SK-N-SH treated with all-trans-retinoic acid at 6 μM for 48 hours (cell line): ENCODE measurements around the gene ANP32B.
A peak's percentile ranks its signal among the peaks of the same experiment; 100 is the strongest.
"Not testable (repeated sequence)": the region's sequence is repeated elsewhere in the genome, so short reads cannot be mapped to it uniquely, and the experiment has no call there.

ENCODE experiments used
- ATAC-seq: fragments of 200-7000 bp; cut with Tn5 transposase; 3 replicates; pipeline ENCODE4 v1.9.1; 2020; ENCODE audit warnings: mild to moderate bottlenecking, moderate library complexity
- ARNTL ChIP-seq: fragments of 450-650 bp; formaldehyde crosslinking; IDR thresholded peaks from 2 replicates; pipeline ENCODE4 v1.5.0; 2020; ENCODE audit warnings: low read depth, mild to moderate bottlenecking, moderate library complexity, borderline replicate concordance
- BACH2 ChIP-seq: fragments of 250-450 bp; sonication (Bioruptor Pico); IDR thresholded peaks from 2 replicates; pipeline ENCODE4 v1.9.0; 2021; ENCODE audit warnings: mild to moderate bottlenecking, borderline replicate concordance
- CSDC2 ChIP-seq: fragments of 250-450 bp; sonication (Bioruptor Pico); IDR thresholded peaks from 2 replicates; pipeline ENCODE4 v1.5.0; 2020; ENCODE audit warnings: mild to moderate bottlenecking, moderate library complexity
- ESRRG ChIP-seq: fragments of 250-450 bp; sonication (Bioruptor Pico); IDR thresholded peaks from 2 replicates; pipeline ENCODE4 v1.6.1; 2021; ENCODE audit warnings: mild to moderate bottlenecking
- OSR1 ChIP-seq: fragments of 250-450 bp; sonication (Bioruptor Pico); IDR thresholded peaks from 2 replicates; pipeline ENCODE4 v1.8.0; 2022; ENCODE audit warnings: moderate library complexity, mild to moderate bottlenecking, inconsistent platforms
- PATZ1 ChIP-seq: fragments of 250-450 bp; sonication (Bioruptor Pico); IDR thresholded peaks from 2 replicates; pipeline ENCODE4 v1.8.0; 2020; ENCODE audit warnings: mild to moderate bottlenecking, moderate library complexity, borderline replicate concordance
- PPARA ChIP-seq: fragments of 250-450 bp; sonication (Bioruptor Pico); IDR thresholded peaks from 2 replicates; pipeline ENCODE4 v1.5.0; 2020; ENCODE audit warnings: mild to moderate bottlenecking, borderline replicate concordance
- RARB ChIP-seq: fragments of 250-450 bp; sonication (Bioruptor Pico); IDR thresholded peaks from 2 replicates; pipeline ENCODE4 v1.8.0; 2021; ENCODE audit warnings: mild to moderate bottlenecking, moderate library complexity
- TCF4 ChIP-seq: fragments of 250-450 bp; sonication (Bioruptor Pico); IDR thresholded peaks from 2 replicates; pipeline ENCODE4 v1.8.0; 2021; ENCODE audit warnings: mild to moderate bottlenecking, moderate library complexity, borderline replicate concordance
- TOX ChIP-seq: fragments of 250-450 bp; sonication (Bioruptor Pico); IDR thresholded peaks from 2 replicates; pipeline ENCODE4 v1.8.0; 2021; ENCODE audit warnings: mild to moderate bottlenecking, moderate library complexity, borderline replicate concordance
- ZC3H10 ChIP-seq: fragments of 250-450 bp; sonication (Bioruptor Pico); IDR thresholded peaks from 2 replicates; pipeline ENCODE4 v1.5.1; 2021; ENCODE audit warnings: mild to moderate bottlenecking, moderate library complexity
- ZFP3 ChIP-seq: fragments of 250-450 bp; sonication (Bioruptor Pico); IDR thresholded peaks from 2 replicates; pipeline ENCODE4 v1.5.0; 2020; ENCODE audit warnings: mild to moderate bottlenecking, moderate library complexity
- ZFP30 ChIP-seq: fragments of 450-650 bp; formaldehyde crosslinking; IDR thresholded peaks from 2 replicates; pipeline ENCODE4 v1.5.0; 2022; ENCODE audit warnings: mild to moderate bottlenecking, moderate library complexity
- ZNF565 ChIP-seq: fragments of 450-650 bp; formaldehyde crosslinking; conservative IDR thresholded peaks from 2 replicates; pipeline ENCODE4 v1.5.0; 2020; ENCODE audit warnings: low read depth, mild to moderate bottlenecking, moderate library complexity
- ZNF70 ChIP-seq: fragments of 450-650 bp; formaldehyde crosslinking; IDR thresholded peaks from 2 replicates; pipeline ENCODE4 v1.5.0; 2020; ENCODE audit warnings: mild to moderate bottlenecking, moderate library complexity
- ZNF8 ChIP-seq: fragments of 450-650 bp; formaldehyde crosslinking; IDR thresholded peaks from 2 replicates; pipeline ENCODE4 v1.5.0; 2020; ENCODE audit warnings: mild to moderate bottlenecking, moderate library complexity
- TF ChIP-seq, protein P1 (sequence below): fragments of 250-450 bp; sonication (Bioruptor Pico); IDR thresholded peaks from 2 replicates; pipeline ENCODE4 v1.5.1; 2020; ENCODE audit warnings: low read depth, mild to moderate bottlenecking, moderate library complexity
- TF ChIP-seq, protein P2 (sequence below): fragments of 250-450 bp; sonication (Bioruptor Pico); IDR thresholded peaks from 2 replicates; pipeline ENCODE4 v1.8.0; 2021; ENCODE audit warnings: low read depth, mild to moderate bottlenecking, moderate library complexity, borderline replicate concordance
- TF ChIP-seq, protein P3 (sequence below): fragments of 250-450 bp; sonication (Bioruptor Pico); IDR thresholded peaks from 2 replicates; pipeline ENCODE4 v1.5.1; 2021; ENCODE audit warnings: mild to moderate bottlenecking, moderate library complexity

Gene ANP32B

DNA sequence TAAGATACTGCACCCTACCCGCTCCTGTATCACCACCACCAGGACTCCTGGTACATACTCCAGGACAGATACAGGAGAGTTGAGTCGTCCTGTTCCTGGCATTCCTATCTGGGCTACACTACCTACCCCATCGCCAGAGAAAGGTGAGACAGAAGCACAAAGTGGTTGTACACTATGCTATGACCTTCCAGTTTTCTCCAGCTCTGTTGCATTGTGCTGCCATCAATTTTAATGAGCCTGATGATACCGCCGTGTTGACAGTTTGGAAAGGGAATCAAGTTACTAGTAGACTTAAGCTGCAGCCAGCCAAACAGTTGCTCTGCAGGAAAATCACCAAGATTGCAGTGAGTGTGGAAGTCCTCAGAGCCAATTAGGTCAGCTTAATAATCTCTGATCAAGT lies 35.2 kb downstream of the ANP32B start:
- ATAC-seq: no peak
- TF ChIP-seq PPARA (CRISPR knock-in tag): no peak
- TF ChIP-seq TCF4 (CRISPR knock-in tag): no peak
- no peak for TF ChIP-seq CSDC2
- no peak for TF ChIP-seq ZNF565 (CRISPR knock-in tag)
- TF ChIP-seq ZFP3 (CRISPR knock-in tag): no peak
- TF ChIP-seq ESRRG (CRISPR knock-in tag): no peak
- no peak for TF ChIP-seq BACH2 (CRISPR knock-in tag)
- no peak for TF ChIP-seq PATZ1 (CRISPR knock-in tag)
- TF ChIP-seq RARB (CRISPR knock-in tag): no peak
- TF ChIP-seq ZFP30 (CRISPR knock-in tag): no peak
- TF ChIP-seq, all 23 proteins: peak for 0

- TF ChIP-seq PPARA (CRISPR knock-in tag) (no peak), ZNF8 (CRISPR knock-in tag) (no peak), ZNF70 (CRISPR knock-in tag) (no peak)
- TF ChIP-seq, protein P1, sequence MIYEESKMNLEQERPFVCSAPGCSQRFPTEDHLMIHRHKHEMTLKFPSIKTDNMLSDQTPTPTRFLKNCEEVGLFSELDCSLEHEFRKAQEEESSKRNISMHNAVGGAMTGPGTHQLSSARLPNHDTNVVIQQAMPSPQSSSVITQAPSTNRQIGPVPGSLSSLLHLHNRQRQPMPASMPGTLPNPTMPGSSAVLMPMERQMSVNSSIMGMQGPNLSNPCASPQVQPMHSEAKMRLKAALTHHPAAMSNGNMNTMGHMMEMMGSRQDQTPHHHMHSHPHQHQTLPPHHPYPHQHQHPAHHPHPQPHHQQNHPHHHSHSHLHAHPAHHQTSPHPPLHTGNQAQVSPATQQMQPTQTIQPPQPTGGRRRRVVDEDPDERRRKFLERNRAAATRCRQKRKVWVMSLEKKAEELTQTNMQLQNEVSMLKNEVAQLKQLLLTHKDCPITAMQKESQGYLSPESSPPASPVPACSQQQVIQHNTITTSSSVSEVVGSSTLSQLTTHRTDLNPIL (CRISPR knock-in tag): no peak
These were observed 36.0 kb downstream of the ANP32B start for GRCh38 chr9:98019098-98019497.

GRCh38 chr9:98019869-98020268 lies 36.7 kb downstream of the ANP32B start:
- ATAC-seq: not testable (repeated sequence)

More at GRCh38 chr9:98019098-98019497, 36.0 kb downstream of the ANP32B start:
- ATAC-seq: no peak

- ATAC-seq: peak; percentile 11
- TF ChIP-seq ESRRG (CRISPR knock-in tag) (no peak), TCF4 (CRISPR knock-in tag) (no peak), ZNF8 (CRISPR knock-in tag) (no peak), CSDC2 (no peak), ZFP30 (CRISPR knock-in tag) (no peak), BACH2 (CRISPR knock-in tag) (no peak), ARNTL (CRISPR knock-in tag) (no peak), ZFP3 (CRISPR knock-in tag) (no peak)
- TF ChIP-seq, protein P2, sequence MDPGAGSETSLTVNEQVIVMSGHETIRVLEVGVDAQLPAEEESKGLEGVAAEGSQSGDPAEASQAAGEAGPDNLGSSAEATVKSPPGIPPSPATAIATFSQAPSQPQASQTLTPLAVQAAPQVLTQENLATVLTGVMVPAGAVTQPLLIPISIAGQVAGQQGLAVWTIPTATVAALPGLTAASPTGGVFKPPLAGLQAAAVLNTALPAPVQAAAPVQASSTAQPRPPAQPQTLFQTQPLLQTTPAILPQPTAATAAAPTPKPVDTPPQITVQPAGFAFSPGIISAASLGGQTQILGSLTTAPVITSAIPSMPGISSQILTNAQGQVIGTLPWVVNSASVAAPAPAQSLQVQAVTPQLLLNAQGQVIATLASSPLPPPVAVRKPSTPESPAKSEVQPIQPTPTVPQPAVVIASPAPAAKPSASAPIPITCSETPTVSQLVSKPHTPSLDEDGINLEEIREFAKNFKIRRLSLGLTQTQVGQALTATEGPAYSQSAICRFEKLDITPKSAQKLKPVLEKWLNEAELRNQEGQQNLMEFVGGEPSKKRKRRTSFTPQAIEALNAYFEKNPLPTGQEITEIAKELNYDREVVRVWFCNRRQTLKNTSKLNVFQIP (CRISPR knock-in tag): no peak
- TF ChIP-seq, protein P3, sequence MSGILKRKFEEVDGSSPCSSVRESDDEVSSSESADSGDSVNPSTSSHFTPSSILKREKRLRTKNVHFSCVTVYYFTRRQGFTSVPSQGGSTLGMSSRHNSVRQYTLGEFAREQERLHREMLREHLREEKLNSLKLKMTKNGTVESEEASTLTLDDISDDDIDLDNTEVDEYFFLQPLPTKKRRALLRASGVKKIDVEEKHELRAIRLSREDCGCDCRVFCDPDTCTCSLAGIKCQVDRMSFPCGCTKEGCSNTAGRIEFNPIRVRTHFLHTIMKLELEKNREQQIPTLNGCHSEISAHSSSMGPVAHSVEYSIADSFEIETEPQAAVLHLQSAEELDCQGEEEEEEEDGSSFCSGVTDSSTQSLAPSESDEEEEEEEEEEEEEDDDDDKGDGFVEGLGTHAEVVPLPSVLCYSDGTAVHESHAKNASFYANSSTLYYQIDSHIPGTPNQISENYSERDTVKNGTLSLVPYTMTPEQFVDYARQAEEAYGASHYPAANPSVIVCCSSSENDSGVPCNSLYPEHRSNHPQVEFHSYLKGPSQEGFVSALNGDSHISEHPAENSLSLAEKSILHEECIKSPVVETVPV (CRISPR knock-in tag): no peak
These were observed 37.5 kb downstream of the ANP32B start for GRCh38 chr9:98020476-98021145.

DNA sequence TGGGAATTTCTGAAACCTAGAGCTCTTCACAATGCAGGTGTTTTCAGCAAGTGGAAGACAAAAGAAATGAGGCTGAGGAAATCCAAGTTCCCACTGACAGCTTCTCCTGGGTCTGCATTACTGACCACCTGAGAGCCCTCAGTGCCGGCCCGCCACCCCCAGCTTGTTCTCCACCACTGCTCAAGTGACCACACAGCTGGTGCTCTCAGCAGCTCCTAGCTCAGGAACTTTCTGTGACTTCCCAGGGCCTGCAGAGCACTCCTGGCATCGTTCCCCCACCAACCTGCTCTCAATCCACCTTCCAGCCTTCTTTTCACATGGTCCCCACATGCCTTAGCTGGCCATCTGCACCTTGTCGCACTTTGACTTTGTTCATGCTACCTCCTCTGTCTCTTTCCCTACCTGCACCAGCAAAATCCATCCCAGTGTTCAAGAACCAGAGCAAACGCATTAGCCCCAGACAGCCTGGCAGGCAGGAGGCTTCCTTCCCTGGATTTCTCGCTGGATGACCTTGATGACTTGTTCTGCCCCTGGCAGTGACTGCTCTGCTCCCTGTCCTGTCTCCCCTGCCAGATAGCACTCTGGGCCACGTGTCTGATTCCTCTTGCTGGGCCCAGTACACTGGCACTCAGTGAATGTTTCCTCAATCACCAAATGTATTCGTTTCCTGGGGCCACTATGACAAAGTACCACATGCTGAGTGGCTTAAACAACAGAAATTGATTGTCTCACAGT lies 38.3 kb downstream of the ANP32B start:
- peak; percentile 36 for ATAC-seq
- no peak for TF ChIP-seq ZFP30 (CRISPR knock-in tag)
- no peak for TF ChIP-seq CSDC2
- no peak for TF ChIP-seq ESRRG (CRISPR knock-in tag)
- TF ChIP-seq ZNF565 (CRISPR knock-in tag): no peak
- TF ChIP-seq OSR1 (CRISPR knock-in tag): no peak
- TF ChIP-seq PATZ1 (CRISPR knock-in tag): no peak
- no peak for TF ChIP-seq ZNF70 (CRISPR knock-in tag)
- TF ChIP-seq, protein P1 (CRISPR knock-in tag): no peak
- TF ChIP-seq TOX: no peak
- no peak for TF ChIP-seq ARNTL (CRISPR knock-in tag)
- TF ChIP-seq BACH2 (CRISPR knock-in tag): no peak
- TF ChIP-seq ZC3H10 (CRISPR knock-in tag): no peak
- TF ChIP-seq, protein P3 (CRISPR knock-in tag): no peak
- TF ChIP-seq PPARA (CRISPR knock-in tag): no peak
